Measurements from ENCODE around the gene LAMC3.

Gene LAMC3

GRCh38 chr9:131117121-131117761 lies 108.3 kb downstream of the LAMC3 start:
- no peak for DNase-seq (ENCODE audit: low read depth in 2 of 2)

GRCh38 chr9:131117762-131118145 lies 108.8 kb downstream of the LAMC3 start:
- DNase-seq (ENCODE audit: low read depth in 2 of 2), result no peak

GRCh38 chr9:131119600-131119999 lies 110.6 kb downstream of the LAMC3 start:
- no peak for DNase-seq (ENCODE audit: low read depth in 2 of 2)

- DNase-seq (ENCODE audit: low read depth in 2 of 2), result no peak
Observed at GRCh38 chr9:131120620-131121228, 111.8 kb downstream of the LAMC3 start.

GRCh38 chr9:131121346-131121745 lies 112.4 kb downstream of the LAMC3 start:
- DNase-seq (ENCODE audit: low read depth in 2 of 2), result no peak

- no peak for DNase-seq (ENCODE audit: low read depth in 2 of 2)
Observed at GRCh38 chr9:131122158-131122557, 113.2 kb downstream of the LAMC3 start.

- no peak for DNase-seq (ENCODE audit: low read depth in 2 of 2)
Observed at GRCh38 chr9:131125038-131125287, 116.0 kb downstream of the LAMC3 start.

GRCh38 chr9:131125288-131126058 lies 116.5 kb downstream of the LAMC3 start, which contains the start of gene NUP214:
Gene NUP214, plus strand, starts transcription at chr9:131125586. Its CDS starts 119 bp downstream, at chr9:131125705.
- peak; percentile 98 to 99 for DNase-seq (ENCODE audit: low read depth in 2 of 2)

- DNase-seq (ENCODE audit: low read depth in 2 of 2), result no peak
Observed at GRCh38 chr9:131126059-131126426, 117.1 kb downstream of the LAMC3 start.

- no peak for DNase-seq (ENCODE audit: low read depth in 2 of 2)
Observed at GRCh38 chr9:131129183-131129582, 120.2 kb downstream of the LAMC3 start.

GRCh38 chr9:131138676-131139075 lies 129.7 kb downstream of the LAMC3 start:
- no peak for DNase-seq (ENCODE audit: low read depth in 2 of 2)

- no peak for DNase-seq (ENCODE audit: low read depth in 2 of 2)
Observed at GRCh38 chr9:131140112-131140511, 131.1 kb downstream of the LAMC3 start.

GRCh38 chr9:131140550-131140949 lies 131.6 kb downstream of the LAMC3 start:
- DNase-seq (ENCODE audit: low read depth in 2 of 2), result no peak

- DNase-seq (ENCODE audit: low read depth in 2 of 2), result no peak
Observed at GRCh38 chr9:131142160-131142559, 133.2 kb downstream of the LAMC3 start.
